ENCODE data around the gene EIF3K. TPM values are rescaled to one million over a fixed set of nuclear protein-coding genes. Genes with fewer than 3 reads are reported as not detected.

EIF3K gene
- total RNA-seq, 1 donor from 2014 or later: 258 TPM

DNA sequence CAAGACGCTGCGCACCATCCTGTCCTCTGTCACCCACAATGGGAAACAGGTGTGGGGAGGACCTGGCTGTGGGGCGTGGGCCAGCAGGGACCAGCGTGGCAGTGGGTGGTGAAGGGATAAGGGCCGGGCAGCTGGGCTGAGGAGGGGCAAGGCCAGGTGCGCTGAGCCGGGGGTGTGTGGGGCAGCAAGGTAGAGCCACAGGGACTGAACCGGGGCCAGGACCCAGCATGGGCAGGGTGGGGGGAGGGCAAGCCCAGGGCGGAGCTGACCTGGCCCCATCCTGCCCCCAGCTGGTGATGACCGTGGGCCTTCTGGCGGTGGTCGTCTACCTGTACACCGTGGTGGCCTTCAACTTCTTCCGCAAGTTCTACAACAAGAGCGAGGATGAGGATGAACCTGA is 38.9 kb upstream of the EIF3K start:
- no peak overlapping the region for H3K4me3 Mint-ChIP-seq (ENCODE audit: unreplicated experiment)
- H3K27me3 Mint-ChIP-seq (ENCODE audit: unreplicated experiment): no peaks in the 10 kb centered on the region
- H3K9me3 Mint-ChIP-seq (ENCODE audit: unreplicated experiment): no peaks in the 10 kb centered on the region
- TF ChIP-seq, protein P1, sequence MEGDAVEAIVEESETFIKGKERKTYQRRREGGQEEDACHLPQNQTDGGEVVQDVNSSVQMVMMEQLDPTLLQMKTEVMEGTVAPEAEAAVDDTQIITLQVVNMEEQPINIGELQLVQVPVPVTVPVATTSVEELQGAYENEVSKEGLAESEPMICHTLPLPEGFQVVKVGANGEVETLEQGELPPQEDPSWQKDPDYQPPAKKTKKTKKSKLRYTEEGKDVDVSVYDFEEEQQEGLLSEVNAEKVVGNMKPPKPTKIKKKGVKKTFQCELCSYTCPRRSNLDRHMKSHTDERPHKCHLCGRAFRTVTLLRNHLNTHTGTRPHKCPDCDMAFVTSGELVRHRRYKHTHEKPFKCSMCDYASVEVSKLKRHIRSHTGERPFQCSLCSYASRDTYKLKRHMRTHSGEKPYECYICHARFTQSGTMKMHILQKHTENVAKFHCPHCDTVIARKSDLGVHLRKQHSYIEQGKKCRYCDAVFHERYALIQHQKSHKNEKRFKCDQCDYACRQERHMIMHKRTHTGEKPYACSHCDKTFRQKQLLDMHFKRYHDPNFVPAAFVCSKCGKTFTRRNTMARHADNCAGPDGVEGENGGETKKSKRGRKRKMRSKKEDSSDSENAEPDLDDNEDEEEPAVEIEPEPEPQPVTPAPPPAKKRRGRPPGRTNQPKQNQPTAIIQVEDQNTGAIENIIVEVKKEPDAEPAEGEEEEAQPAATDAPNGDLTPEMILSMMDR (IDR thresholded peaks at IDR 0.05): no peak
- no peaks in the 10 kb centered on the region for H3K4me1 Mint-ChIP-seq (ENCODE audit: unreplicated experiment)
- H3K27ac Mint-ChIP-seq (ENCODE audit: unreplicated experiment): no peak overlapping the region
- H3K36me3 Mint-ChIP-seq (ENCODE audit: unreplicated experiment): no peaks in the 10 kb centered on the region
- no peak for DNase-seq (ENCODE audit: extremely low spot score, unreplicated experiment)

DNA sequence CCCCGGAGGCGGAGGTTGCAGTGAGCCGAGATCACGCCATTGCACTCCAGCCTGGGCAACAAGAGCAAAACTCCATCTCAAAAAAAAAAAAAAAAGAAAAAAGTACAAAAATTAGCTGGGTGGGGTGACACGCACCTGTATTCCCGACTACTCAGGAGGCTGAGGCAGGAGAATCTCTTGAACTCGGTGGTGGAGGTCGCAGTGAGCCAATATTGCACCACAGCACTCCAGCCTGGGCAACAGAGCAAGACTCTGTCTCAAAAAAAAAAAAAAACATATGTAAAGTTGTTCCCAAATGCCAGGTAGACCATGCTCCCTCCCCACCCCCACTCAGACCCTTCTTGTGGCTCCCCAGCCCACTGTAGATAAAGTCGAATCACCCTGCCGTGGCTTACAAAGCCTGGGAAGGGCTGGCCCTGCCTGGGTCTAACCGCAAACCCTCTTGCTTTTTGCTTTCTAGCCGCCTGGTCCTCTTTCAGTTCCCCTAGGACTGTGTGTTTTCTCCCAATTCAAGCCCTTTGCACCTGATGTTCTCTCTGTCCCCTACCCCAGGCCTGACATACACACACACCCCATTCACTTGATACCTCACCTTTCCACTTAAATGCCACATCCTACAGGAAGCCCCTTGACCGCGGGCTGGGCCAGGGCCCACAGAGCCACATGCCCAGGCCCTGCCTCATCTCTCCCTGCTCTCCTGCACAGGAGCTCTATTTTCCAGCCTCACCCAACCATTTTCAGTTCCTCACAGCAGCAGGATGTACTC is 35.6 kb upstream of the EIF3K start:
- TF ChIP-seq, protein P1 (IDR thresholded peaks at IDR 0.05): no peak
- no peaks in the 10 kb centered on the region for H3K4me1 Mint-ChIP-seq (ENCODE audit: unreplicated experiment)
- H3K27me3 Mint-ChIP-seq (ENCODE audit: unreplicated experiment): peaks cover 3% of the 10 kb centered on the region
- no peak overlapping the region for H3K4me3 Mint-ChIP-seq (ENCODE audit: unreplicated experiment)
- DNase-seq (ENCODE audit: extremely low spot score, unreplicated experiment): no peak
- H3K36me3 Mint-ChIP-seq (ENCODE audit: unreplicated experiment): no peaks in the 10 kb centered on the region
- no peak overlapping the region for H3K27ac Mint-ChIP-seq (ENCODE audit: unreplicated experiment)
- no peaks in the 10 kb centered on the region for H3K9me3 Mint-ChIP-seq (ENCODE audit: unreplicated experiment)

DNA sequence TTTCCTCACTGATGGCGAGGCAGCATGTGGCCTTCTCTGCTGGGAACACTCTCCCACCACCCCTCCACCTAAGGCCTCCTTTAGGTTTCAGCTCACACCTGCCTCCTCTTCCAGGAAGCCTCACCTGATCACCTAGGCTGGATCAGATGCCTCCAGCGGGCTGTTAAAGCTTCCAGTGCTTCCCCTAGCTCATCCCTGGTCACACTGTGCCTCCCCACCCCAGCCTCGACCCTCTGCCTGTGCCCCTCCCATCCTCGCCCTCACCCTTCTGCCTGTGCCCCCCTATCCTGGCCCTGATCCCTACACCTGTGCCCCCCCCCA is 35.0 kb upstream of the EIF3K start:
- no peak overlapping the region for H3K4me3 Mint-ChIP-seq (ENCODE audit: unreplicated experiment)
- no peak for DNase-seq (ENCODE audit: extremely low spot score, unreplicated experiment)
- TF ChIP-seq, protein P1 (IDR thresholded peaks at IDR 0.05): no peak
- H3K4me1 Mint-ChIP-seq (ENCODE audit: unreplicated experiment): no peaks in the 10 kb centered on the region
- no peaks in the 10 kb centered on the region for H3K9me3 Mint-ChIP-seq (ENCODE audit: unreplicated experiment)
- H3K27me3 Mint-ChIP-seq (ENCODE audit: unreplicated experiment): peaks cover 3% of the 10 kb centered on the region
- no peaks in the 10 kb centered on the region for H3K36me3 Mint-ChIP-seq (ENCODE audit: unreplicated experiment)
- no peak overlapping the region for H3K27ac Mint-ChIP-seq (ENCODE audit: unreplicated experiment)

DNA sequence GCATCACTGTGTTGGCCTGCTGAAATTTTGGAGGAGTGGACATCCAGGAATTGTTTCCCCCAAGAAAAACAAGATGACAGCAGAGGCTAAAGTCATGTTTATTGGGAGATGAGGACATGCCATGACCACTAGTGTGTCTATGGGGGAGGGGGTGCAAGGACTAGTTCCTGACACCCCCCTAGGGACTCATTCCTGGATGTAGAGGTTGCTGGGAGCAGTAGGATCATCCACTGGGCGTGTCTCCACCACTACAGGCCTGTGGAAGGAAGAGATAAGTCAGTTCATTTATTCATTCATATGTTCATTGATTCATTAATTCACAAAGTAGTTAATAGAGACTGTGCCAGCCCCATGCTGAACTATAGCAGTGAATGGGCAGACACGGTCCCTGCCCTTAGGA is 31.4 kb upstream of the EIF3K start:
- H3K4me3 Mint-ChIP-seq (ENCODE audit: unreplicated experiment): no peak overlapping the region
- H3K36me3 Mint-ChIP-seq (ENCODE audit: unreplicated experiment): no peaks in the 10 kb centered on the region
- H3K27ac Mint-ChIP-seq (ENCODE audit: unreplicated experiment): no peak overlapping the region
- H3K27me3 Mint-ChIP-seq (ENCODE audit: unreplicated experiment): peaks cover 7% of the 10 kb centered on the region
- H3K4me1 Mint-ChIP-seq (ENCODE audit: unreplicated experiment): no peaks in the 10 kb centered on the region
- H3K9me3 Mint-ChIP-seq (ENCODE audit: unreplicated experiment): no peaks in the 10 kb centered on the region
- TF ChIP-seq, protein P1 (IDR thresholded peaks at IDR 0.05): no peak
- DNase-seq (ENCODE audit: extremely low spot score, unreplicated experiment): no peak

DNA sequence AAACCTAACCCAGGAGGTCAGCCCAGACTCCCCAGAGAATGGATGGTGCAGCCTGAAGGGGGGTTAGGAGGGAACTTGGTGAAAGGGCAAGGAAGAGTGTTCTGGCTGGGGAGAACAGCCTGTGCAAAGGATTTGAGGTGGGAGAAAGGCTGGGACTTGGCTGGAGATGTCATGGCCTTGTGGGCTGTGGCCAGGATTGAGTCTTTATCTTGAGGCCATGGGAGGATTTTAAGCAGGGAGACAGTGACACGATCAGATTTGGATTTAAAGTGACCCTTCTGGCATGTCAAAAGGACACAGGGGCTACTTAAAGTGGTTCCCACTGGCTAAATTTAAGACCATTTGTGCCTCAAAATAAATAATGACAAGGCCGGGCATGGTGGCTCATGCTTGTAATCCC is 30.9 kb upstream of the EIF3K start:
- Mint-ChIP-seq H3K9me3 (ENCODE audit: unreplicated experiment) (no peaks in the 10 kb centered on the region), H3K4me3 (ENCODE audit: unreplicated experiment) (no peak overlapping the region), H3K4me1 (ENCODE audit: unreplicated experiment) (no peaks in the 10 kb centered on the region), H3K27ac (ENCODE audit: unreplicated experiment) (no peak overlapping the region), H3K27me3 (ENCODE audit: unreplicated experiment) (peaks cover 7% of the 10 kb centered on the region), H3K36me3 (ENCODE audit: unreplicated experiment) (no peaks in the 10 kb centered on the region)
- DNase-seq (ENCODE audit: extremely low spot score, unreplicated experiment): no peak
- TF ChIP-seq, protein P1 (IDR thresholded peaks at IDR 0.05): no peak

Data from osteocyte (in vitro differentiated cells).